ENCODE data around the gene SNAPC2.
"Not testable (repeated sequence)": the region's sequence is repeated elsewhere in the genome, so short reads cannot be mapped to it uniquely, and the experiment has no call there.

SNAPC2 gene

GRCh38 chr19:7916103-7916954, 3.8 kb upstream of the SNAPC2 start:
- Histone ChIP-seq H3K27me3 (ENCODE audit: insufficient read depth, poor library complexity, severe bottlenecking) (peaks cover 3% of the 10 kb centered on the region), H3K27ac (replicated peaks) (no peak overlapping the region; the same call in 1 of the 2 replicates), H3K4me3 (replicated peaks; ENCODE audit: insufficient read depth, low read length) (peak overlapping the region; percentile 44)
- 0 out of 2 replicates have a peak, but pooled peaks have one; percentile 23 for TF ChIP-seq POLR2AphosphoS5 (IDR thresholded peaks at IDR 0.05; ENCODE audit: low read depth)
- no peak for TF ChIP-seq SPI1 (IDR thresholded peaks at IDR 0.05; ENCODE audit: borderline replicate concordance, low read depth)
- TF ChIP-seq CTCF (IDR thresholded peaks at IDR 0.05; ENCODE audit: insufficient read depth, low read length): no peak
- TF ChIP-seq GABPA (IDR thresholded peaks at IDR 0.05; ENCODE audit: low read depth): peak; percentile 64
- no peak for TF ChIP-seq REST (IDR thresholded peaks at IDR 0.05; ENCODE audit: insufficient replicate concordance, low read depth)
- peak; percentile 59 to 64 for DNase-seq (ENCODE audit: low read depth in 1 of 2, low spot score in 1 of 2)

- Histone ChIP-seq H3K4me3 (replicated peaks; ENCODE audit: insufficient read depth, low read length) (peak overlapping the region; percentile 44), H3K27me3 (ENCODE audit: insufficient read depth, poor library complexity, severe bottlenecking) (peaks cover 3% of the 10 kb centered on the region), H3K27ac (replicated peaks) (peak overlapping the region; percentile 1; the same call in 1 of the 2 replicates)
- TF ChIP-seq POLR2AphosphoS5 (IDR thresholded peaks at IDR 0.05; ENCODE audit: low read depth): no peak
- TF ChIP-seq CTCF (IDR thresholded peaks at IDR 0.05; ENCODE audit: insufficient read depth, low read length): no peak
- no peak for TF ChIP-seq REST (IDR thresholded peaks at IDR 0.05; ENCODE audit: insufficient replicate concordance, low read depth)
- no peak for TF ChIP-seq GABPA (IDR thresholded peaks at IDR 0.05; ENCODE audit: low read depth)
- no peak for TF ChIP-seq SPI1 (IDR thresholded peaks at IDR 0.05; ENCODE audit: borderline replicate concordance, low read depth)
- DNase-seq (ENCODE audit: low read depth in 1 of 2, low spot score in 1 of 2): no peak
Measured at GRCh38 chr19:7916955-7917266, 3.2 kb upstream of the SNAPC2 start.

GRCh38 chr19:7917267-7918061, 2.7 kb upstream of the SNAPC2 start:
- Histone ChIP-seq H3K4me3 (replicated peaks; ENCODE audit: insufficient read depth, low read length) (peak overlapping the region; percentile 44), H3K27ac (replicated peaks) (peak overlapping the region; percentile 1; the same call in 1 of the 2 replicates), H3K27me3 (ENCODE audit: insufficient read depth, poor library complexity, severe bottlenecking) (peaks cover 3% of the 10 kb centered on the region)
- no peak for TF ChIP-seq SPI1 (IDR thresholded peaks at IDR 0.05; ENCODE audit: borderline replicate concordance, low read depth)
- peak; percentile 70 for TF ChIP-seq CTCF (IDR thresholded peaks at IDR 0.05; ENCODE audit: insufficient read depth, low read length)
- DNase-seq (ENCODE audit: low read depth in 1 of 2, low spot score in 1 of 2): peak in 1 of 2 experiments; percentile 68

GRCh38 chr19:7918062-7918614, 2.0 kb upstream of the SNAPC2 start:
- not testable (repeated sequence) for H3K27ac ChIP-seq (replicated peaks); H3K27me3 ChIP-seq (ENCODE audit: insufficient read depth, poor library complexity, severe bottlenecking); DNase-seq (ENCODE audit: low read depth in 1 of 2, low spot score in 1 of 2)
- peak overlapping the region; percentile 44; the same call in 1 of the 2 replicates for H3K4me3 ChIP-seq (replicated peaks; ENCODE audit: insufficient read depth, low read length)

Data from HL-60 (cell line).